GM06990 (cell line): ENCODE results near the gene MGAT5B.

Source experiments
- DNase-seq: peaks from one replicate; pipeline ENCODE4 v3.0.0-alpha.2; 2011; ENCODE audit not compliant: insufficient read length; ENCODE audit errors: extremely low read depth
- H3K27me3 ChIP-seq: replicated peaks from 2 replicates; pipeline ENCODE4 v1.6.0; 2011; ENCODE audit warnings: low read length; ENCODE audit not compliant: control insufficient read depth, insufficient read depth
- H3K36me3 ChIP-seq: 2 replicates; pipeline ENCODE4 v1.5.1; 2011; ENCODE audit warnings: low read length; ENCODE audit not compliant: control insufficient read depth, insufficient read depth
- H3K4me3 ChIP-seq: replicated peaks from 2 replicates; pipeline ENCODE4 v1.5.1; 2011; ENCODE audit warnings: low read depth, mild to moderate bottlenecking, control low read depth, low read length
- CTCF ChIP-seq: IDR thresholded peaks from 2 replicates; pipeline ENCODE4 v1.5.1; 2011; ENCODE audit warnings: low read length, control low read depth, mild to moderate bottlenecking, inconsistent platforms; ENCODE audit not compliant: insufficient read depth, poor library complexity, severe bottlenecking

Gene MGAT5B

DNA sequence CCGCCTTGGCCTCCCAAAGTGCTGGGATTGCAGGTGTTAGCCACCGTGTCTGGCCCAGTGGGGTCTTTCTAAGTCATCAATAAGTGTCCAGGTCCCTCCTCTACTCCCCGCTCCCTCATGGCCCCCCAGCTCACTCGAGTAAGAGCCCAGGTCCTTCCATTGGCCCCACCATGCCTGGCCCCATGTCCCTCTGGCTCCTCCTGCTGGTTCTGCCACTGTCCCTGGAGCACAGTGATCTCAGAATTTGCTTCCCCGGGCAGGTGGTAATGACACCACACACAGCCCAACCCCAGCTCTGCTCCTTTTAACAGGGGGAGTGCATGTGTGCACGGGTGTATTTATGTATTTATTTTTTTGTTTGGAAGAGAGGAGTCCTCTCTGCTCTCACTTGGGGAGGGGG is 19.6 kb downstream of the MGAT5B start:
- TF ChIP-seq CTCF: peak; percentile 21
- H3K36me3 ChIP-seq: no peaks in the 10 kb centered on the region
- H3K27me3 ChIP-seq: no peaks in the 10 kb centered on the region; the same call in 1 of the 2 replicates
- no peak for DNase-seq
- no peak overlapping the region for H3K4me3 ChIP-seq

DNA sequence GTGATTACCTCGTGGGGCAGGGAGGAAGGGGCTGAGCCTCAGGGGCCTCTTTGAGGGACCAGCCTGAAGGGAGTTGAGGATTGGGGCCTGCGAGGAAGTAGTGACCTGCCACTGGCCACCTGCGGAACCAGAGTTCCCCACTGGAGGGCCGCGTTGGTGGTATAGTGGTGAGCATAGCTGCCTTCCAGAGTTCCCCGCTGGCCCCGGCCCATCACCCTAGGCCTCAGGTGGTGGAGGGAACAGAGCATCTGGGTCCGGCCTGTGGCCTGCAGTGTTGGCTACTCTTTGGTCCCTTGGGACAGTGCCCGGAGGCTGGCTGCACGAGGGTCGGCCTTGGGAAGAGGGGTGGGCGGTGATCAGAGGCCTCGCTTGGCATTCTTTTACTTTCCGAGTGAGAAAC is 20.5 kb downstream of the MGAT5B start:
- no peak for TF ChIP-seq CTCF
- Histone ChIP-seq H3K27me3 (no peaks in the 10 kb centered on the region; the same call in 1 of the 2 replicates), H3K4me3 (no peak overlapping the region), H3K36me3 (no peaks in the 10 kb centered on the region)
- DNase-seq: no peak

- Histone ChIP-seq H3K36me3 (no peaks in the 10 kb centered on the region), H3K27me3 (no peaks in the 10 kb centered on the region; the same call in 1 of the 2 replicates), H3K4me3 (no peak overlapping the region)
- no peak for DNase-seq
- TF ChIP-seq CTCF: no peak
Measured at GRCh38 chr17:76889323-76889722, 21.1 kb downstream of the MGAT5B start.

DNA sequence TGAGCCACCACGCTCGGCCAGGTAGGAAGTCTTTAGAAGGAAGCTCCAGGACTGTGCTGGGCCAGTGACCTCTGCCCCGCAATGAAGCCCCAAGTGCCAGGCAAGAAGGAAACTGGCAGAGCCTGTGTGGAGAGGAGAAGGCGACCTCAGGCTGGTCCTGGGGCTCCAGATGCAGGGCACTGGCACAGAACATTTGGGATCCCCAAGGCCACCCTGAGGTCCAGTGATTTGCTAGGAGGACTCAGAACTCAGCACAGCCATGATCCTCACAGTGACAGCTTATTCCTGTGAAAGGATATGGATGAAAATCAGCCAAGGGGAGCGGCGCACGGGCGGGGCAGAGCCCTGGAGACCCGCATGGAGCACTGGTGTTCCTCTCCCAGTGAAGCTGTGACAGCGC is 24.1 kb downstream of the MGAT5B start:
- no peaks in the 10 kb centered on the region; the same call in 1 of the 2 replicates for H3K27me3 ChIP-seq
- no peak overlapping the region for H3K4me3 ChIP-seq
- no peaks in the 10 kb centered on the region for H3K36me3 ChIP-seq
- no peak for TF ChIP-seq CTCF
- DNase-seq: no peak

GRCh38 chr17:76893623-76894334 is 25.6 kb downstream of the MGAT5B start:
- H3K27me3 ChIP-seq: no peaks in the 10 kb centered on the region; the same call in 1 of the 2 replicates
- no peak for DNase-seq
- TF ChIP-seq CTCF: no peak
- H3K36me3 ChIP-seq: no peaks in the 10 kb centered on the region
- H3K4me3 ChIP-seq: no peak overlapping the region

DNA sequence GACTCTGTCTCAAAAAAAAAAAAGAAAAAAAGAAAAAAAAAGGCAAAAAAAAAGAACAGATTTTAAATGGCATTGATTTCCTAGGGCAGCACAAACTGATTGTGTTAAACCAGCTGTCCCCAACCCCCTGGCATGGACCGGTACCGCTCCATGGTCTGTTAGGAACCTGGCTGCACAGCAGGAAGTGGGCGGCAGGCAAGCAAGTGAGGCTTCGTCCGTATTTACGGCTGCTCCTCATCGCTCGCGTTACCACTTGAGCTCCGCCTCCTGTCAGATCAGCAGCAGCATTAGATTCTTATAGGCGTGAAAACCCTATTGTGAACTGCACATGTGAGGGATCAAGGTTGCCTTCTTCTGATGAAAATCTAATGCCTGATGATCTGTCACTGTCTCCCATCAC is 26.6 kb downstream of the MGAT5B start:
- no peak overlapping the region for H3K4me3 ChIP-seq
- no peaks in the 10 kb centered on the region for H3K36me3 ChIP-seq
- DNase-seq: no peak
- no peaks in the 10 kb centered on the region; the same call in 1 of the 2 replicates for H3K27me3 ChIP-seq
- TF ChIP-seq CTCF: no peak
